HG02642 (cell line): ENCODE results near the gene FHIT.
"Not testable (repeated sequence)": the region's sequence is repeated elsewhere in the genome, so short reads cannot be mapped to it uniquely, and the experiment has no call there.

Source experiments
- ATAC-seq: cut with Tn5 transposase; IDR thresholded peaks from one replicate; pipeline ENCODE4 v1.9.1; 2021; ENCODE audit warnings: mild to moderate bottlenecking; ENCODE audit not compliant: unreplicated experiment, poor library complexity

FHIT gene

GRCh38 chr3:59970796-59971195, 1280.5 kb downstream of the FHIT start:
- no peak for ATAC-seq

GRCh38 chr3:59970376-59970775, 1280.9 kb downstream of the FHIT start:
- no peak for ATAC-seq

- ATAC-seq = no peak
These were observed 1282.7 kb downstream of the FHIT start for GRCh38 chr3:59968513-59969045.

- ATAC-seq = no peak
These were observed 1287.6 kb downstream of the FHIT start for GRCh38 chr3:59963676-59964075.

DNA sequence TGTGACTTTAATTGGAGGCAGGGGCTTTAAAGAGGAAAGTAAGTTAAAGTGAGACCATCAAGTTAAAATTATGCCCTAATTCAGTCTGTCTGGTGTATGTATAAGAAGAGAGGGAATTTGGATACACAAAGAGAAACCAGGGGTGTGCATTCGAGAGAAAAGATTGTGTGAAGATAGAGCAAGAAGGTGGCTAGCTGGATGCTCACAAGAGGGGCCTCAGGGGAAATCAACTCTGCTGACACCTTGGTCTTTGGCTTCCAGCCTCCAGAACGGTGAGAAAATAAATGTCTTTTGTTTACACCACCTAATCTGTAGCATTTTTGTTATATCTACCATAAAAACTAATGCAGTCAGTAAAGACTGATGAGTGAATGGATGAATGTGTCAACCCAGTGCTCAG, 1294.1 kb downstream of the FHIT start:
- ATAC-seq = no peak

DNA sequence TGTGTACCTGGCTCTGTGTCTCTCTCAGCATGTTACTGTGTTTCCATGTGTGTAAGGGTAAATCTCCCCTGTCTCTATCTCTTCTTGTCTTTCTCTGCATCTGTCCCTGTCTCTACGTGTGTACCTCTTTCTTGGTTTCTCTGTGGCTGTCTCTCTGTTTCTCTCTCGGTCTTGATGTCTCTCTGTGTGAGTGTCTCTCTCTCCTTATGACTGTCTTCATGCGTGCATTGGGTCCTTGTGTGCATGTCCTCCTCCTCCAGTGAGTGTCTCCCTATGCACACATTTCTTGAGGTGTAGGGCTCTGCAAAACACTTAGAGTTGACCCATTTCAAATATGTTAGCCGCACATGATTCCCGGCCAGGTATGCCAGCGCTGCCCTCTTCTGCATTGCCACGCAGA, 1298.1 kb downstream of the FHIT start:
- no peak for ATAC-seq

DNA sequence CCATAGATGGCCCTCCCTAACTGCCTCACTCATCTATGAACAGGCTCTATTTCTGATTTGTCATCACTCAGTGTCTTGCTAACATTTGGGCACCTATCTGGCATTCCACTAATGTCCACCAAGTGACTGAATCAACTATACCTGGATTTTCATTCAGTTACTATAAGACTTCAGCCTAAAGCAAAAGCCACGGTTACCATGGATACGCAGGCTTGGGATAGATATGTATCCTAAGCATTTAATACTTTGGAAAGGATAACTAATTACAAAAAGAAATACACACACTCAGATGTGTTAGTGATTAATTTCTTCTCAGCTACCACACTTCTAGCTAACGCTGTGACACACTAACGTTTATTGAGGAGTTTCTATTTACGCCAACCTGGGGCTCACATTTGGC, 1301.9 kb downstream of the FHIT start:
- ATAC-seq = no peak

- ATAC-seq = no peak
These were observed 1304.9 kb downstream of the FHIT start for GRCh38 chr3:59946401-59946800.

GRCh38 chr3:59940718-59941117, 1310.5 kb downstream of the FHIT start:
- no peak for ATAC-seq

GRCh38 chr3:59939826-59940426, 1311.3 kb downstream of the FHIT start:
- ATAC-seq = no peak

DNA sequence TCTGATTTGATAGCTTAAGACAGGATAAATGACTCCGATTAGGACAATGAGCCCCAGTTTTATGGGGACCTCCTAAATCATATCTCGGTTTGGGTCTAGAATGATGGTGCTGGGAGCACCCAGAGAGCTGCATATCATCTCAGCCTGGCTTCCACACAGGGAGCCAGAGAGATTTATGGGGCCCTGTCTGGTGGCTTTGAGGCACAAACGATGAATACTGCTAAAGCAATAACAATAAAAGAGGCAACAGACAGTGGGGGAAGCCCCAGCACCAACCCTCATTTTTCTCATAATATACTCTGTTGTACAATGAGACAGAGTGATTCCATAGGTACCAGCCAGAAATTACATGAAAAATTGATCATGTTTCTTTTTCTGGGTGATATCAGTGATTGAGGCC, 1312.4 kb downstream of the FHIT start:
- no peak for ATAC-seq

- ATAC-seq = no peak
These were observed 1314.1 kb downstream of the FHIT start for GRCh38 chr3:59937201-59937600.

DNA sequence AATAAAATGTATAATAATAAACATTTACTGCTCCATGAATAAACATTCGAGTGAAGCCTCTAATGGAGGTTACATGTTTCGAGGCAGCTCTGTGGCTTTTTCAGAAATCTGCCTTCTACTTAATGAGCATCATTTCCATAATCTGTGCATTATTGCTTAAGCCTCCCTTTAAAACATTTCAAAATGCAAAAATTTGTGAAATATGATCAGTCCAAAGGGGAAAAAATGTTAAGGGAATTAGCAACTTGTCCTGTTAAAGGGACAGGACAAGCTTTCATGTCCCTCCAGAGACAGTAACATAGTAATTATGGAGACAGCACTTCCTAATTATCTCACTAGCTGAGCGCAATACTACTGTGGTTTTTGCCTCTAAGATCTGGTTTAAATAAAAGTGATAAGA, 1314.8 kb downstream of the FHIT start:
- no peak for ATAC-seq

- peak; percentile 95 for ATAC-seq
These were observed 1316.2 kb downstream of the FHIT start for GRCh38 chr3:59935025-59935424.

DNA sequence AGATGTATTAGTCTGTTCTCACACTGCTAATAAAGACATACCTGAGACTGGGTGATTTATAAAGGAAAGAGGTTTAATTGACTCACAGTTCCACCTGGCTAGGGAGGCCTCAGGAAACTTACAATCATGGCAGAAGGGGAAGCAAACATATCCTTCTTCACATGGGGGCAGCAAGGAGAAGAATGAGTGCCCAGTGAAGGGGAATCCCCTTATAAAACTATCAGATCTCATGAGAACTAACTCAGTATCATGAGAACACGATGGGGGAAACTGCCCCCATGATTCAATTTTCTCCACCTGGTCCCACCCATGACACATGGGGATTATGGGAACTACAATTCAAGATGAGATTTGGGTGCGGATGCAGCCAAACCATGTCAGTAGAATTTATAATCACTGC, 1316.7 kb downstream of the FHIT start:
- not testable (repeated sequence) for ATAC-seq

DNA sequence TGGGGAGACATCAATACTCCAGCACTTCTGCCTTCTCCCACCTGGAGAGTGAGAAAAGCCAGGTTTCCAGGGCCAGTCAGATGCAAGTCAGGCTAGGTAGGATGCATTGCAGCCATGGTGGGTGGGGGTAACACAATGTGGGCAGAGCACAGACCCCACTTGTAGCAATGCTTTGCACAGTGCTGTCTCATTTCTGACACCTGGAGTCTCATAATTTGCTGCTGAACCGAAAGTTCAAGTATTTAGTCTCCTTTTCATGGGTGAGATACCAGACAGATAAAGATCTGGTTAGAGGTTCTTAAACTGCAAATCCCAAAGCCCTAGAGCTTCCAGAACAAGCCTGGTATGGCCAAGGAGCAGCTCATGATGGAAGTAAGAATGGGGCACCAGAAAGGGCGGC, 1321.1 kb downstream of the FHIT start:
- no peak for ATAC-seq

- ATAC-seq = no peak
These were observed 1324.2 kb downstream of the FHIT start for GRCh38 chr3:59927056-59927455.

- ATAC-seq = no peak
These were observed 1325.3 kb downstream of the FHIT start for GRCh38 chr3:59925946-59926345.

GRCh38 chr3:59922192-59922591, 1329.1 kb downstream of the FHIT start:
- no peak for ATAC-seq

DNA sequence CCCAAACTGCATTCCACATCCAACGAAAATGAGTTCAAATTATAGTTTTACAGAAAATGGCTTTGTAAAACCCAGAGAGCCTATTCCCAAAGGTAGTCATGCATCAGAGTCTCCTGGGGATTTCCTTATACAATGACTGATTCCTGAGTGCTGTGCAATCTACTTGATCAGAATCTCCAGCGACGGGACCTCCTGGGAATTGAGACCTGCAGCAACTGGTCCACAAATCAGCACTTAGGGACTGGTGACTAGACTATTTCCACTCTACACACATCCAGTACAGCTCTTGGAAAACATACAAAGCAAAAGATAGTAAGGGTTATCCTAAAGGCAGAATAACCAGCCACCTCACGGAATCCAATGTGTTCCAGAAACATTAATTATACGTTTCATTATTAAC, 1330.4 kb downstream of the FHIT start:
- no peak for ATAC-seq

GRCh38 chr3:59919586-59919985, 1331.7 kb downstream of the FHIT start:
- no peak for ATAC-seq

DNA sequence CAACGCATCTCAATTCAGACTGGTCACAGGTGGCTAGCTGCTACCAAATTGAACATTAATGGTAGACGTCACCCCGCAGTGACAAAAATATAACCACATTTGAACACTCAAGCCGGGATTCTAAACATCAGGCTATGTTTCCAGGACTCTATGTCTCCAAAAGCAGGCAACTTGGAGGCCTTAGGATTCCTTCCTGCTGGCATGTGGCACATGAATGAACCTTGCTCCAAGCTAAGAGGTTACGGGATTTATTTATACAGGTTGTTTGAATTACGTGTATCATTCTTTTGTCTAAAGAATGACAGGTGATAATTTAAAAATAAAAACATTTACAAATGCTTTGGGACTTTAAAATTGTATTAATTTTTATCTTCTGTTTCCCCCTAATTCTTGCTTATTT, 1337.0 kb downstream of the FHIT start:
- no peak for ATAC-seq

GRCh38 chr3:59913645-59914044, 1337.6 kb downstream of the FHIT start:
- ATAC-seq = no peak
